GM12864 (cell line): Measurements from ENCODE around the gene ATP5F1B.

Experiments
- DNase-seq: peaks from one replicate; pipeline ENCODE4 v3.0.0-alpha.2; 2011; ENCODE audit warnings: low read depth
- H3K4me3 ChIP-seq: 2 replicates; pipeline ENCODE4 v1.5.1; 2011; ENCODE audit warnings: mild to moderate bottlenecking, low read depth, low read length, control low read depth
- TF ChIP-seq, protein P1 (sequence below): IDR thresholded peaks from 2 replicates; pipeline ENCODE4 v1.5.1; 2011; ENCODE audit warnings: low read depth, mild to moderate bottlenecking, moderate library complexity, low read length, control low read depth, inconsistent platforms; ENCODE audit errors: missing control alignments

Gene ATP5F1B

DNA sequence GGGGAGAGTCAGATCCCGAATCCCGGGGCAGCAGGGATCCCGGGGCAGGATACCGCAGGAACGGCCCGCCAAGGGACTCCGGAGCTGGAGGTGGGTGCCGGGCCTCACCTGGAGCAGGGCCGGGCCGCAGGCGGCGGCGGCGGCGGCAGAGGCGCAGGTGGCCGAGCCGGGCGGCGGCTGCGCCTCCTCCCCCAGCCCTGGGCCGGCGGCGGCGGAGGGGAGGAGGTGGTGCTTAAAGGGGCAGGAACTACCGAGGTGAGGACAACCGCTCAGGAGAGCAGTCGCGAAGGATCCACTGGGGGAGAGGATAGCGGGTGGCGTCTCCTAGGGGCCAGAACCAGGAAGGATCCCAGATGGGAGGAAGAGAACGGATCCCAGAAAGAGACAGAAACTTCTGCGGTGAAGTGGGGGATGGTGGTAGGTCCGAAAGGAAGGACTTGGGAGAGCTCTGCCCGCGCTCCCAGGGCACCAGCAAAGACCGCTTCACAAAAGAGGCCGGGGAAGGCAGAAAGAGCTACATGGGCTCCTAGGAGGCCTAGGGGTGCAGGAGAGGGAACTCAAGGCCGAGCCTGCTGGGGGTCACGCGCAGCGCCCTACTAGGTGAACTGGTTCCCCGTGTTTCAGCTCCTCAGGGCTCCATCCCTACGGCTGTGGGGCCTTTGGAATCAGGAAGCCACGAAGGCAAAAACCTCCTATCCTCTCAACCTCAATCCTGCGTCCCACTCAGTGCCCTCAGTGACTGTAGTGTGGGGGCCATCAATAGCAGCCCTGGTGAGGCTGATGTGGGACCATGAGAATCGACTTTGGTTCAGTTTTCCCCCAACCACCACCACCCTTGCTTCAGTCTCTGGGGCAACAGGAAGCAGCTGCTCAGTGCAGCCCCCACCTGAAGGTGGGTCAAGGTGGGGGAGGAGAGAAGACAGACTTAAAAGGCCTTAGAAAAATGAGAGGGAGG is 10.7 kb downstream of the ATP5F1B start:
- TF ChIP-seq, protein P1, sequence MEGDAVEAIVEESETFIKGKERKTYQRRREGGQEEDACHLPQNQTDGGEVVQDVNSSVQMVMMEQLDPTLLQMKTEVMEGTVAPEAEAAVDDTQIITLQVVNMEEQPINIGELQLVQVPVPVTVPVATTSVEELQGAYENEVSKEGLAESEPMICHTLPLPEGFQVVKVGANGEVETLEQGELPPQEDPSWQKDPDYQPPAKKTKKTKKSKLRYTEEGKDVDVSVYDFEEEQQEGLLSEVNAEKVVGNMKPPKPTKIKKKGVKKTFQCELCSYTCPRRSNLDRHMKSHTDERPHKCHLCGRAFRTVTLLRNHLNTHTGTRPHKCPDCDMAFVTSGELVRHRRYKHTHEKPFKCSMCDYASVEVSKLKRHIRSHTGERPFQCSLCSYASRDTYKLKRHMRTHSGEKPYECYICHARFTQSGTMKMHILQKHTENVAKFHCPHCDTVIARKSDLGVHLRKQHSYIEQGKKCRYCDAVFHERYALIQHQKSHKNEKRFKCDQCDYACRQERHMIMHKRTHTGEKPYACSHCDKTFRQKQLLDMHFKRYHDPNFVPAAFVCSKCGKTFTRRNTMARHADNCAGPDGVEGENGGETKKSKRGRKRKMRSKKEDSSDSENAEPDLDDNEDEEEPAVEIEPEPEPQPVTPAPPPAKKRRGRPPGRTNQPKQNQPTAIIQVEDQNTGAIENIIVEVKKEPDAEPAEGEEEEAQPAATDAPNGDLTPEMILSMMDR: peak; percentile 37
- peak overlapping the region; percentile 89 for H3K4me3 ChIP-seq
- DNase-seq: no peak

DNA sequence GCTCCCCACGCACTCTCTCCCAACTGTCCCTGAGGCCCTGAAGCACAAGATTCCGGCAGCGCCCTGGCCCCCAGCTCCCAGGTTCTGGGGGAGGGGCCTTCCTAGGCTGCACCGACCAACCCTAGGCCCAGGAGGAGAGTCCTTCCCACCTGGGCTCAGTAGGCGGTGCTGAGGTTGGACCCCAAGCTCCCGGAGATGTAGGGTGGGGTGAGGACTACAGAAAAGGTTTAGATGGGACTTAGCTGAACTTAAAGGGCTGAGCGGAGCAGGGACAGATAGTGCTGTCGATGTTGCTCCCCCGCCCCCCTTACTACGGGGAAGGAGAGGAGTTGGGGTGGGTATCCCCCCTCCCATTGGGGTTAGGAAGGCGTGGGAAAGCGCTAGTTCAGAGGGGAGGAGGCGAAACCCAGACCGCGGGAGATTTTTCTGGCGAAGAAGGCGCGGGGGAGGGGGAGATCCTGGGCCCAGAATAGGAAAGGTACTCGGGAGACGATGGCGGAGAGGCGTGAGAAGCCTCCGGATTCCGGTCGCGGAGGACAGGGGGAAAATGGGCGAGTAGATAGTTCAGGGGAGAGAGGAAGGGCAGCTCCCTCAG is 11.4 kb downstream of the ATP5F1B start:
- H3K4me3 ChIP-seq: peak overlapping the region; percentile 89
- DNase-seq: no peak
- TF ChIP-seq, protein P1: no peak

DNA sequence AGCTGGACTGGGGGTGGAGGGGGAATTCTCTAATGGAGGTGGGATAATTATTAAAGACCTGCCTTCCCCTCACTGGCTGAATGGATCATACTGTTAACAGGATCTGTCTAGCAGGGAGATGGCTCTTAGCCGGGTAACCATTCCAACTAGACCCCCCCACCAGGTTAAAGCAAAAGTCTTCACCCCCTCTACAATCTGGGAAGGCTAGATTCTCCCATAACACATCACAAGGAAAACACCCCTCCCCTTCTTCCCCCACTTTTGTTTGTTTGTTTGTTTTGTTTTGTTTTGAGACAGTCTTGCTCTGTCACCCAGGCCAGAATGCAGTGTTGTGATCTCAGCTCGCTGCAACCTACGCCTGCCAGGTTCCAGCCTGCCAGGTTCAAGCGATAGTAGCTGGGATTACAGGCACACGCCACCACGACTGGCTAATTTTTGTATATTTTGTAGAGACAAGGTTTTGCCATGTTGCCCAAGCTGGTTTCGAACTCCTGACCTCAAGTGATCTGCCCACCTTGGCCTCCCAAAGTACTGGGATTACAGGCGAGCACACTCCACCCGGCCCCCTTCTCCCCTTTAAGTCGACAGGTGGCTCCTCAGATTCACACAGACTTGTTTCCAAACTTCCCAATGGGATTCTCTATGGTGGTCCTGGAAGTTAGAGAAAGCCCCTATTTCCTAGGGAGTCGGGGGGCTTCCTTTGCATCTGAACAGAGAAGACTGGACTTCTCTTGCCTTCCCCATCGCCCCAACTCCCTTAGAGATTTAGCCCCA is 12.1 kb downstream of the ATP5F1B start:
- TF ChIP-seq, protein P1: no peak
- H3K4me3 ChIP-seq: peak overlapping the region; percentile 89
- DNase-seq: no peak

DNA sequence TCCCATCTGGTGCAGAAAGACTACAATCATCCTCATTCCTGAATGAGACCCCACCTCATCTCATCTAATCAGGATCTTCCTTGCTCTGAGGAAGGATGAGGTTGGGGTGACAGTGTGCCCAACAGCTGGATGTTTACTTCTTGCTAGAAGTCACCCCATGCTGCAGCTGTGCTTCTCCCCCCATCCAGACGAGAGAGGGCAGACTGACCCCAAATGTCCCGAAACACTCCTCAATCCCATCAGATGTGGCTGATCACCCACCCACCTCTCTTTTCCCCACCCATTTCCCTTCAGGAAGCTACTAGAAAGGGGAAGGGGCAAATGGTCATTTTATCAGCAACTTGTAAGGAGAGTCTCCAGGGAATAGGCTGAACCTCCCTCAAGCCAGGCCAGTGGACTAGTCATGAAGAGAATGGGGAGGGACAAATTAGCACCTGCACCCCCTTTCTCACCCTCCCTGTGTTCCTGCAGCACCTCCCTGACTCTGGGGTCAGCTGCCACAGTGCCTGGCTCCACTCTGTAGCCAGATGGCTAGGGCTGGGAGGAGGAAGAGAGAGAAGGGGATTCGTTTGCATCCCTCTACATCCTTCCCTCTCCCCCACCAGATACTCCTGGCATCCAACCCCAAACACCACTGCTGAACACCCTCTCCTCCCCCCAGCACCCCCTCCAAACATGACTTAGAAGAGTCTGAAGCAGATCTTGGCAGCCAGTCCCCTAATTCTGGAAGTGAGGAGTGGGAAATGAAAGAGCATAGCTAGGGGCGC is 12.9 kb downstream of the ATP5F1B start:
- peak overlapping the region; percentile 47 for H3K4me3 ChIP-seq
- DNase-seq: no peak
- TF ChIP-seq, protein P1: no peak

DNA sequence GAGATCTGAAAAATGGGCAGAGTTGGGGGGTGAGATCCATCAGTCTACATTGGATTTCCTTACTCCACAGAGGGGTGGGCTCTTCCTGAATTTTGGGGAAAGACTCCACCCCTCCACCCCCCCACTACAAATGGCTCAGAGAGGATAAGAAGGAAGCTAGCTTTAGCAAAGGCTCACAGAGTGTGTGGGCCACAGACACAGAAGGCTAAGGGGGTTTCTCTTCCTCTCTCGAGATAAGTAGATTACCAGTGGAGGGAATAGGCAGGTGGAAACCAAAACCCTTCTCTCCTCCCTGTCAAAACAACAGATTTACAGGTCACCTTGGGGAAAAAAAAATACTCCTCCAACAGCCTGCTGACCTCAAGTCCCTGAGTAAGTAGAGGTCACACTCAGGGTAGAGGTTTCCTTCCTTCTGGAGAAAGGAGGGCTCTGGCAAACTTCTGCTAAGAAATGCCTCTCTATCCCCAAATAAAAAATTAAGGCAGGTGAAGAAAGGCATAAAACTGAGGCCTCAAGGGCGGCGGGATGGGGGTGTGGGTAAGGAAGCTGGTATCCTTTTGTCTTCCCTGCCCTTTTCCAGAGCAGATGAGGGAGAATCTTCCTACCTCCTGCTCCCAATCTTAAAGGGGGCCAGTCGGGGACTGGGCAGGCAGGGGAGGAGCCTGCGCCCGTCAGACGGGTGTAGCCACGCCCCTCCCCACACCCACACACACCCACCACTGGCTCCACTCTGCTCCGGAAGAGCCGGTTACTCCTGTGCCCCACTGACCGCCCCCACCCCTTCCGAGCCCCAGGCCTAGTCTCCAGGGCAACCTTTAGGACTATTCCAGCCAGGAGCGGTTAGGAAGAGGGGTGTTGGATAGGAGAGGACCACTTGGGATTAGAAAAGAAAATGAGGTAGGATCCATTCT is 13.7 kb downstream of the ATP5F1B start:
- peak overlapping the region; percentile 47 for H3K4me3 ChIP-seq
- peak; percentile 68 for DNase-seq
- TF ChIP-seq, protein P1: no peak
